ENCODE results near the gene SUGP1.

DNA sequence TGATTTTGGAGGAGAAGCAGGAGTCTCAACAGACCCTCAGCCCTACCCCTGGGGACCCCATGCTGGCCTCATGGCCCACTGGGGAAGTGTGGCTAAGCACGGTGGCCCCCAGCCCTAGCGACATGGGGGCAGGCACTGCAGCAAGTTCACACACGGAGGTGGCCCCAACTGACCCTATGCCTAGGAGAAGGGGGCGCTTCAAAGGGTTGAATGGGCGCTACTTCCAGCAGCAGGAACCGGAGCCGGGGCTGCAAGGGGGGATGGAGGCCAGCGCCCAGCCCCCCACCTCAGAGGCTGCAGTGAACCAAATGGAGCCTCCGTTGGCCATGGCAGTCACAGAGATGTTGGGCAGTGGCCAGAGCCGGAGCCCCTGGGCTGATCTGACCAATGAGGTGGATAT lies 93.6 kb downstream of the SUGP1 start:
- TF ChIP-seq, protein P1, sequence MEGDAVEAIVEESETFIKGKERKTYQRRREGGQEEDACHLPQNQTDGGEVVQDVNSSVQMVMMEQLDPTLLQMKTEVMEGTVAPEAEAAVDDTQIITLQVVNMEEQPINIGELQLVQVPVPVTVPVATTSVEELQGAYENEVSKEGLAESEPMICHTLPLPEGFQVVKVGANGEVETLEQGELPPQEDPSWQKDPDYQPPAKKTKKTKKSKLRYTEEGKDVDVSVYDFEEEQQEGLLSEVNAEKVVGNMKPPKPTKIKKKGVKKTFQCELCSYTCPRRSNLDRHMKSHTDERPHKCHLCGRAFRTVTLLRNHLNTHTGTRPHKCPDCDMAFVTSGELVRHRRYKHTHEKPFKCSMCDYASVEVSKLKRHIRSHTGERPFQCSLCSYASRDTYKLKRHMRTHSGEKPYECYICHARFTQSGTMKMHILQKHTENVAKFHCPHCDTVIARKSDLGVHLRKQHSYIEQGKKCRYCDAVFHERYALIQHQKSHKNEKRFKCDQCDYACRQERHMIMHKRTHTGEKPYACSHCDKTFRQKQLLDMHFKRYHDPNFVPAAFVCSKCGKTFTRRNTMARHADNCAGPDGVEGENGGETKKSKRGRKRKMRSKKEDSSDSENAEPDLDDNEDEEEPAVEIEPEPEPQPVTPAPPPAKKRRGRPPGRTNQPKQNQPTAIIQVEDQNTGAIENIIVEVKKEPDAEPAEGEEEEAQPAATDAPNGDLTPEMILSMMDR (IDR thresholded peaks at IDR 0.05; ENCODE audit: borderline replicate concordance, extremely low read depth, low read length, poor library complexity, severe bottlenecking): no peak
- TF ChIP-seq EZH2 (IDR thresholded peaks at IDR 0.05; ENCODE audit: borderline replicate concordance, low read depth, low read length, severe bottlenecking): no peak

Measured in DND-41 (cell line).